ENCODE data around the gene CYTH4.

DNA sequence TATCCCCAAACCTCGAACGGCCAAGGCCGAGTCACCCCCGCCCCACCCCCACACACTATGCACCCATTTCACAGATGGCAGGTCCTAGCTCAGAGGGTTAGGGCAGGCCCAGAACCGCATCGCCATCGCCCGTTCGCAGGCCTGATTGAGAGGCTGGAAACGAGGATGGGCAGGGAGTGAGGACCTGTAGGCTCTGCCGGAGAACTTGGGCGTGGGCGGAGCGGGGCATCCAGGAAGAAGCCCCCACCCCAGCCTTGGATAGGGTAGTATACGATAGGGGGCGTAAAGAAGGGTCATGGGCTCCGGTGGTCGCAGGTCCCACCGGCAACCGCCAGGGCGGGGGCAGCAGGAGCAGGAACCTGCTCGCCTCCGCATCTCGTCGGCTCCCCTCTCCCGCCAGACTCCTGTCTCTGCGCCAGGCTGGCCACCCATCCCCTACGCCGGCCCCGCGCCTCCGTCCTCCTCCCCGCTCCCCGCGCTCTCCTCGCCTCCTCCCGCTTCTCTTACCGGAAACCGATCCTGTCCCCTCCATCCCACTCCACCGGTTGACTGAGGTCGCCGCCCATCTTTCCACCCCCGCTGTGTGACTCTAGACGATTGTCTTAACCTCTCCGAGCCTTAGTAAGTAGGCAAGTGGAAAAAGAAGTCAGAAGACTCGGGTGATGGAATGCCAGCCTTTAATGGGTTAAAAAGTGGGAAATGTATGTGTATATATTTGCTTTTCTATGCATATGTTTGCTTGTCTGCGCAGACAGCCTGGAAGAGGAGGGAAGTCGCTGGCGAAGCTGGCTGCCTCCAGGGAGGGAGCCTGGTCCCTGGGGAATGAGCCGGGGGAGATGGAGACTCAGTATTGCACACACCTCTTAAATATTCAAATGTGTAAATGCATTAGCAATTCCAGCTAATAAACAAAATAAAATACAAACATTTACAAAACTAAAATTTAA lies 52.8 kb downstream of the CYTH4 start:
- TF ChIP-seq, protein P1, sequence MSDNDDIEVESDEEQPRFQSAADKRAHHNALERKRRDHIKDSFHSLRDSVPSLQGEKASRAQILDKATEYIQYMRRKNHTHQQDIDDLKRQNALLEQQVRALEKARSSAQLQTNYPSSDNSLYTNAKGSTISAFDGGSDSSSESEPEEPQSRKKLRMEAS (IDR thresholded peaks at IDR 0.05; ENCODE audit: low read depth, low read length), result no peak
- TF ChIP-seq, protein P2, sequence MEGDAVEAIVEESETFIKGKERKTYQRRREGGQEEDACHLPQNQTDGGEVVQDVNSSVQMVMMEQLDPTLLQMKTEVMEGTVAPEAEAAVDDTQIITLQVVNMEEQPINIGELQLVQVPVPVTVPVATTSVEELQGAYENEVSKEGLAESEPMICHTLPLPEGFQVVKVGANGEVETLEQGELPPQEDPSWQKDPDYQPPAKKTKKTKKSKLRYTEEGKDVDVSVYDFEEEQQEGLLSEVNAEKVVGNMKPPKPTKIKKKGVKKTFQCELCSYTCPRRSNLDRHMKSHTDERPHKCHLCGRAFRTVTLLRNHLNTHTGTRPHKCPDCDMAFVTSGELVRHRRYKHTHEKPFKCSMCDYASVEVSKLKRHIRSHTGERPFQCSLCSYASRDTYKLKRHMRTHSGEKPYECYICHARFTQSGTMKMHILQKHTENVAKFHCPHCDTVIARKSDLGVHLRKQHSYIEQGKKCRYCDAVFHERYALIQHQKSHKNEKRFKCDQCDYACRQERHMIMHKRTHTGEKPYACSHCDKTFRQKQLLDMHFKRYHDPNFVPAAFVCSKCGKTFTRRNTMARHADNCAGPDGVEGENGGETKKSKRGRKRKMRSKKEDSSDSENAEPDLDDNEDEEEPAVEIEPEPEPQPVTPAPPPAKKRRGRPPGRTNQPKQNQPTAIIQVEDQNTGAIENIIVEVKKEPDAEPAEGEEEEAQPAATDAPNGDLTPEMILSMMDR (IDR thresholded peaks at IDR 0.05; ENCODE audit: low read depth, low read length), result no peak
- no peak for TF ChIP-seq POLR2A (IDR thresholded peaks at IDR 0.05; ENCODE audit: extremely low read depth, insufficient read length)
- no peak for TF ChIP-seq MYC (IDR thresholded peaks at IDR 0.05; ENCODE audit: low read depth, low read length)

Data from NB4 (cell line).